Astrocyte of the cerebellum (primary cell): ENCODE measurements around the gene CCDC137.

Experiments used
- DNase-seq: peaks from one replicate; pipeline ENCODE4 v3.0.0-alpha.2; 2011; ENCODE audit warnings: low read depth
- H3K4me3 ChIP-seq: 2 replicates; pipeline ENCODE4 v1.5.1; 2011; ENCODE audit warnings: mild to moderate bottlenecking, low read depth, low read length, moderate library complexity
- in situ Hi-C: cut with HindIII; loops from 2 replicates; pipeline ENCODE4 v1.10.0; 2017; ENCODE audit warnings: low sequenced_read_pairs
- TF ChIP-seq, protein P1 (sequence below): IDR thresholded peaks from 2 replicates; pipeline ENCODE4 v1.5.1; 2012; ENCODE audit warnings: low read length, low read depth, moderate library complexity, mild to moderate bottlenecking; ENCODE audit errors: missing control alignments

The CCDC137 gene

DNA sequence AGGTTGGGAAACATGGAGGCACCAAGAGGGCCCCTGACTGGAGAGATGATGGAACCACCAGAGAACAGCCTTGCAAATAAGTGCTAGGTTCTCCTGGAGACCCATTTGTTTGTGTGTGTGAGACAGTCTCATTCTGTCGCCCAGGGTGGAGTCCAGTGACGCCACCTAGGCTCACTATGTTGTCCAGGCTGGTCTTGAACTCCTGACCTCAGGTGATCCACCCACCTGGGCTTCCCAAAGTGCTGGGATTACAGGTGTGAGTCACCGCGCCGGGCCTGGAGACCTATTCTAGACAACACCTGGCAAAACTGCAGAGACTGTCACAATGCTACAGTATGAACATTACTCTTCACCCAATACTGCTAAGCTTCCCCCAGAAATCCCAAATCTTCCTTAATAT, 31.1 kb upstream of the CCDC137 start:
- in situ Hi-C loops, result no loop called here
- peak overlapping the region; percentile 91 for H3K4me3 ChIP-seq
- no peak for DNase-seq
- TF ChIP-seq, protein P1, sequence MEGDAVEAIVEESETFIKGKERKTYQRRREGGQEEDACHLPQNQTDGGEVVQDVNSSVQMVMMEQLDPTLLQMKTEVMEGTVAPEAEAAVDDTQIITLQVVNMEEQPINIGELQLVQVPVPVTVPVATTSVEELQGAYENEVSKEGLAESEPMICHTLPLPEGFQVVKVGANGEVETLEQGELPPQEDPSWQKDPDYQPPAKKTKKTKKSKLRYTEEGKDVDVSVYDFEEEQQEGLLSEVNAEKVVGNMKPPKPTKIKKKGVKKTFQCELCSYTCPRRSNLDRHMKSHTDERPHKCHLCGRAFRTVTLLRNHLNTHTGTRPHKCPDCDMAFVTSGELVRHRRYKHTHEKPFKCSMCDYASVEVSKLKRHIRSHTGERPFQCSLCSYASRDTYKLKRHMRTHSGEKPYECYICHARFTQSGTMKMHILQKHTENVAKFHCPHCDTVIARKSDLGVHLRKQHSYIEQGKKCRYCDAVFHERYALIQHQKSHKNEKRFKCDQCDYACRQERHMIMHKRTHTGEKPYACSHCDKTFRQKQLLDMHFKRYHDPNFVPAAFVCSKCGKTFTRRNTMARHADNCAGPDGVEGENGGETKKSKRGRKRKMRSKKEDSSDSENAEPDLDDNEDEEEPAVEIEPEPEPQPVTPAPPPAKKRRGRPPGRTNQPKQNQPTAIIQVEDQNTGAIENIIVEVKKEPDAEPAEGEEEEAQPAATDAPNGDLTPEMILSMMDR, result no peak

DNA sequence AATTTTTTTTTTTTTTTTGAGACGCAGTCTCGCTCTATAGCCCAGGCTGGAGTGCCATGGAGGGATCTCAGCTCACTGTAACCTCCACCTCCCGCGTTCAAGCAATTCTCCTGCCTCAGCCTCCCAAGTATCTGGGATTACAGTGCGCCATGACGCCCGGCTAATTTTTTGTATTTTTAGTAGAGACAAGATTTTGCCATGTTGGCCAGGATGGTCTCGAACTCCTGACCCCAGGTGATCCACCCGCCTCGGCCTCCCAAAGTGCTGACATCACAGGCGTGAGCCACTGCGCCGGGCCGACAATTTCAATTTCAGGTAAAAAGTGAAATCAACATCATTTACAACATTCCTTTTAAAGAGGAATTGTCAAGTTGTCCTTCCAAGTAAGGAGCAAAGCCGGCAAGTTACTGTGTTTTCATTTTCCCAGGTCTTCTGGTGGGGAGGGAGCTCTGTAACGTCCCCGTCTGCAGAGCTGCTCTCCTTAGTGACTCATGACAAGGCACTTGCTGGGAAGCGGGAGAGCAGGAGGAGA, 30.5 kb upstream of the CCDC137 start:
- peak overlapping the region; percentile 91 for H3K4me3 ChIP-seq
- no peak for DNase-seq
- in situ Hi-C loops, result no loop called here
- TF ChIP-seq, protein P1, result no peak

- in situ Hi-C loops, result no loop called here
- peak within 1 kb of the TSS; percentile 91 for H3K4me3 ChIP-seq
- DNase-seq, result peak; percentile 52
These were observed 29.8 kb upstream of the CCDC137 start, which contains the start of the genes NPLOC4 and TSPAN10 for GRCh38 chr17:81636505-81637288. Gene NPLOC4, minus strand, starts transcription at chr17:81637112. Its CDS starts 182 bp downstream, at chr17:81636930. Gene TSPAN10, plus strand, starts transcription at chr17:81637196. Its CDS starts 5,217 bp downstream, at chr17:81642413.

DNA sequence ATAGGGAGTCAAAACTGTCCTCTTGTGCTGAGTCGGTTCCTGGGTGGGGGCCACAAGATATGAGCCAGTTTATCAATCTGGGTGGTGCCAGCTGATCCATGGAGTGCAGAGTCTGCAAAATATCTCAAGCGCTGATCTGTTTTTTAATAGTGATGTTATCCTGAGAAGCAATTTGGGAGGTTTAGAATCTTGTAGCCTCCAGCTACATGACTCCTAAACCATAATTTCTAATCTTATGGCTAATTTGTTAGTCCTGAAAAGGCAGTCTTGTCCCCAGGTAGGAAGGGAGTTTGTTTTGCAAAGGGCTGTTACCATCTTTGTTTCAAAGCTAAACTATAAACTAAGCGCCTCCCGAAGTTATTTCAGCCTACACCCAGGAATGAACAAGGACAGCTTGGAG, 27.9 kb upstream of the CCDC137 start:
- H3K4me3 ChIP-seq, result no peak overlapping the region
- in situ Hi-C loops, result no loop called here
- TF ChIP-seq, protein P1, result no peak
- DNase-seq, result no peak

More at GRCh38 chr17:81636505-81637288, 29.8 kb upstream of the CCDC137 start, which contains the start of the genes NPLOC4 and TSPAN10:
- TF ChIP-seq, protein P1, result no peak

- no peak for DNase-seq
- in situ Hi-C loops, result no loop called here
- TF ChIP-seq, protein P1, result no peak
- no peak overlapping the region for H3K4me3 ChIP-seq
These were observed 26.5 kb upstream of the CCDC137 start for GRCh38 chr17:81640011-81640410.

DNA sequence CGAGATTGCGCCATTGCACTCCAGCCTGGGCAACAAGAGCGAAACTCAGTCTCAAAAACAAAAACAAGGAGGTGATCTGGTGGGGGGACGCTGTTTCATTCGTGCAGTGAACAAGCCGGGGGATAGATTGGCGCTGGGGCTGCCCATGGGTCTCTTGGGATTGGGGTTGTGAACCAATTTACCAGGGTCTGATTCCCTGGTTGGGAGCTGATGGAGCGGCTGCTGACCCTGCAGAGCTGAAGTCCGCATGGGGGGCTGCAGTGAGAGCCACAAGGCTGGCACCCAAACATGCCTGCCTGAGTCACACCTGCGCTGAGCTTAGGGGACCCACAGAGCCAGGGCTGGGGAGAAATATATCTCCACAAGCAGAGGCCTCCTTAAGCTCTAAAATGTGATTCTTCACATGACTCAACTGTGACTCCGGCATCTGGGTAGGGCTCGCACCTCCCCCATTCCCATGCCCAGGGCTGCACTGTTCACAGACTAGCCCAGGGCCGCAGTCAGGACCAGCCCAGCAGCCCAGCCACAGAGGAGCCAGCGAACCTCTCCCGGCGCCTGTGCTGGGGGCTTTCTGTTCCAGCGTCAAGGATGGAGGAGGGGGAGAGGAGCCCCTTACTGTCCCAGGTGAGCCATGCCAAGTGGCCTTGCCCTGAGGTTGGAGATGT, 24.6 kb upstream of the CCDC137 start:
- H3K4me3 ChIP-seq, result no peak overlapping the region
- TF ChIP-seq, protein P1, result no peak
- no peak for DNase-seq
- in situ Hi-C loops, result no loop called here
